ENCODE results near the gene NPB.

GRCh38 chr17:81895400-81895799 lies 6.6 kb upstream of the NPB start:
- no peak for TF ChIP-seq CTCF (optimal IDR thresholded peaks at IDR 0.05 in 1 of 3, IDR thresholded peaks at IDR 0.05 in 1 of 3, conservative IDR thresholded peaks at IDR 0.05 in 1 of 3; ENCODE audit: extremely low read depth in 1 of 3, insufficient read depth in 2 of 3, low read length in 3 of 3)
- no peak for TF ChIP-seq EZH2 (IDR thresholded peaks at IDR 0.05; ENCODE audit: low read length)
